GM21576 (cell line): ENCODE data around the gene POLR1G.
"Not testable (repeated sequence)": the region's sequence is repeated elsewhere in the genome, so short reads cannot be mapped to it uniquely, and the experiment has no call there.

Experiments used
- ATAC-seq: cut with Tn5 transposase; IDR thresholded peaks from one replicate; pipeline ENCODE4 v1.9.1; 2021; ENCODE audit warnings: mild to moderate bottlenecking, moderate library complexity; ENCODE audit not compliant: unreplicated experiment

POLR1G gene

GRCh38 chr19:45395821-45396617, 10.4 kb upstream of the POLR1G start:
- no peak for ATAC-seq

- ATAC-seq = no peak
These were observed 6.3 kb upstream of the POLR1G start for GRCh38 chr19:45400192-45400591.

GRCh38 chr19:45401815-45402214, 4.6 kb upstream of the POLR1G start:
- no peak for ATAC-seq

- ATAC-seq = no peak
These were observed 4.0 kb upstream of the POLR1G start for GRCh38 chr19:45402298-45403061.

GRCh38 chr19:45403272-45403671, 3.2 kb upstream of the POLR1G start:
- no peak for ATAC-seq

GRCh38 chr19:45403781-45404556, 2.5 kb upstream of the POLR1G start:
- ATAC-seq = no peak

GRCh38 chr19:45404557-45405434, 1.6 kb upstream of the POLR1G start, which contains the start of gene PPP1R13L:
Gene PPP1R13L, minus strand, starts transcription at chr19:45405069. Its CDS starts 6,751 bp downstream, at chr19:45398318.
- peak; percentile 25 for ATAC-seq

- peak; percentile 32 for ATAC-seq
These were observed 814 bp upstream of the POLR1G start for GRCh38 chr19:45405435-45406225.

- ATAC-seq = no peak
These were observed 589 bp downstream of the POLR1G start for GRCh38 chr19:45407091-45407375.

- not testable (repeated sequence) for ATAC-seq
These were observed 1.1 kb downstream of the POLR1G start for GRCh38 chr19:45407585-45407984.

GRCh38 chr19:45408121-45408520, 1.7 kb downstream of the POLR1G start:
- ATAC-seq = no peak

GRCh38 chr19:45408830-45409556, 2.5 kb downstream of the POLR1G start:
- ATAC-seq = no peak

GRCh38 chr19:45409557-45409920, 3.1 kb downstream of the POLR1G start:
- no peak for ATAC-seq

GRCh38 chr19:45410330-45410729, 3.9 kb downstream of the POLR1G start:
- not testable (repeated sequence) for ATAC-seq

- ATAC-seq = no peak
These were observed 7.1 kb downstream of the POLR1G start for GRCh38 chr19:45413497-45413896.

GRCh38 chr19:45414468-45414867, 8.0 kb downstream of the POLR1G start:
- no peak for ATAC-seq

GRCh38 chr19:45417151-45417550, 10.7 kb downstream of the POLR1G start:
- no peak for ATAC-seq

GRCh38 chr19:45418802-45419201, 12.4 kb downstream of the POLR1G start:
- no peak for ATAC-seq

- ATAC-seq = peak; percentile 47
These were observed 13.0 kb downstream of the POLR1G start for GRCh38 chr19:45419396-45419795.
